CD4-positive, CD25-positive, alpha-beta regulatory T cell (primary cell): ENCODE data around the gene TLL1. TPM values are rescaled to one million over a fixed set of nuclear protein-coding genes. Genes with fewer than 3 reads are reported as not detected.

ENCODE experiments used
- ATAC-seq, 2 donors: fragments of 150-1000 bp; cut with Tn5 transposase; one replicate each; pipeline ENCODE4 v1.10.0; 2021; ENCODE audit warnings: low read depth in 2 of 2, moderate number of reproducible peaks in 2 of 2, moderate library complexity in 1 of 2
- DNase-seq, 3 donors: peaks; one replicate each; pipeline versions ENCODE4 v3.0.0 to v3.0.0-alpha.2; 2012 to 2022; ENCODE audit warnings: mixed read lengths in 1 of 3
- H3K27ac ChIP-seq: one replicate; pipeline ENCODE4 v1.7.0; 2013; ENCODE audit warnings: mild to moderate bottlenecking, low read length; ENCODE audit not compliant: insufficient read depth, poor library complexity, severe bottlenecking
- H3K27me3 ChIP-seq: one replicate; pipeline ENCODE4 v1.7.0; 2013; ENCODE audit warnings: low read length; ENCODE audit not compliant: control insufficient read depth, insufficient read depth
- H3K36me3 ChIP-seq: one replicate; pipeline ENCODE4 v1.7.0; 2013; ENCODE audit warnings: mild to moderate bottlenecking, low read length, moderate library complexity; ENCODE audit not compliant: control insufficient read depth, insufficient read depth
- H3K4me1 ChIP-seq: 2 replicates; pipeline ENCODE4 v1.7.0; 2013; ENCODE audit warnings: mild to moderate bottlenecking, low read length; ENCODE audit not compliant: insufficient read depth, control insufficient read depth, poor library complexity, severe bottlenecking
- H3K4me3 ChIP-seq: one replicate; pipeline ENCODE4 v1.7.0; 2013; ENCODE audit warnings: low read depth, mild to moderate bottlenecking, low read length, moderate library complexity
- H3K9me3 ChIP-seq, 2 experiments: 1 replicate in 1 of 2; 2 replicates in 1 of 2; pipeline ENCODE4 v1.7.0; 2013; ENCODE audit warnings: low read length in 2 of 2, mild to moderate bottlenecking in 1 of 2, moderate library complexity in 1 of 2; ENCODE audit not compliant: control insufficient read depth in 2 of 2
- H3K27ac Mint-ChIP-seq, 3 donors: one replicate each; pipeline ENCODE4 v1.8.0; 2020 to 2022; ENCODE audit warnings: mild to moderate bottlenecking in 3 of 3, mixed read lengths in 3 of 3, moderate library complexity in 2 of 3
- H3K27me3 Mint-ChIP-seq: one replicate; pipeline ENCODE4 v1.8.0; 2022; ENCODE audit warnings: mild to moderate bottlenecking, mixed read lengths
- H3K36me3 Mint-ChIP-seq: one replicate; pipeline ENCODE4 v1.8.0; 2020; ENCODE audit warnings: mixed read lengths
- H3K4me1 Mint-ChIP-seq, 4 donors: one replicate each; pipeline ENCODE4 v1.8.0; 2020 to 2022; ENCODE audit warnings: mixed read lengths in 4 of 4, mild to moderate bottlenecking in 1 of 4
- H3K4me3 Mint-ChIP-seq, 4 donors: one replicate each; pipeline ENCODE4 v1.8.0; 2020 to 2022; ENCODE audit warnings: mild to moderate bottlenecking in 4 of 4, mixed read lengths in 4 of 4, moderate library complexity in 3 of 4
- H3K9me3 Mint-ChIP-seq, 7 donors: one replicate each; pipeline ENCODE4 v1.8.0; 2020 to 2022; ENCODE audit warnings: mixed read lengths in 7 of 7, mild to moderate bottlenecking in 3 of 7, moderate library complexity in 2 of 7
- polyA plus RNA-seq, 4 donors: library from polyadenylated mRNA; unstranded; fragments of 300-500 nt; fragmentation: Illumina TruSeq; gene quantifications; one replicate each; pipeline ENCODE4 v1.2.3, GENCODE V29; 2021
- total RNA-seq: library from RNA; stranded (reverse); gene quantifications from one replicate; pipeline ENCODE4 v1.2.3, GENCODE V29; 2022

Gene TLL1
- total and polyA plus RNA-seq, 5 donors from 2014 or later: not detected

GRCh38 chr4:165927815-165928214 lies 54.8 kb downstream of the TLL1 start:
- no peaks in the 10 kb centered on the region for H3K4me1 ChIP-seq
- Mint-ChIP-seq H3K27ac (no peak overlapping the region), H3K27me3 (peaks cover 5% of the 10 kb centered on the region), H3K36me3 (no peaks in the 10 kb centered on the region), H3K4me1 (no peaks in the 10 kb centered on the region), H3K4me3 (no peak overlapping the region), H3K9me3 (peaks cover 0 to 15% (median 2%) of the 10 kb centered on the region in 7 donors)
- no peak overlapping the region for H3K4me3 ChIP-seq
- H3K27ac ChIP-seq: no peak overlapping the region
- H3K36me3 ChIP-seq: no peaks in the 10 kb centered on the region
- no peaks in the 10 kb centered on the region for H3K27me3 ChIP-seq
- ATAC-seq (no peak), DNase-seq (no peak)
- H3K9me3 ChIP-seq: no peaks in the 10 kb centered on the region

GRCh38 chr4:165928601-165929000 lies 55.6 kb downstream of the TLL1 start:
- H3K36me3 ChIP-seq: no peaks in the 10 kb centered on the region
- Mint-ChIP-seq H3K9me3 (peaks cover 0 to 15% (median 2%) of the 10 kb centered on the region in 7 donors), H3K36me3 (no peaks in the 10 kb centered on the region), H3K4me3 (no peak overlapping the region), H3K27ac (no peak overlapping the region), H3K27me3 (peaks cover 5% of the 10 kb centered on the region), H3K4me1 (no peaks in the 10 kb centered on the region)
- H3K4me1 ChIP-seq: no peaks in the 10 kb centered on the region
- H3K9me3 ChIP-seq: no peaks in the 10 kb centered on the region
- no peak overlapping the region for H3K4me3 ChIP-seq
- no peak overlapping the region for H3K27ac ChIP-seq
- H3K27me3 ChIP-seq: no peaks in the 10 kb centered on the region
- ATAC-seq: no peak
- DNase-seq: no peak

- H3K9me3 ChIP-seq: no peaks in the 10 kb centered on the region
- H3K36me3 Mint-ChIP-seq: no peaks in the 10 kb centered on the region
Observed at GRCh38 chr4:165929662-165930061, 56.6 kb downstream of the TLL1 start.

GRCh38 chr4:165931741-165932140 lies 58.7 kb downstream of the TLL1 start:
- Histone ChIP-seq H3K4me1 (no peaks in the 10 kb centered on the region), H3K36me3 (no peaks in the 10 kb centered on the region), H3K27me3 (no peaks in the 10 kb centered on the region), H3K27ac (no peak overlapping the region), H3K9me3 (no peaks in the 10 kb centered on the region), H3K4me3 (no peak overlapping the region)
- Mint-ChIP-seq H3K27ac (no peak overlapping the region), H3K27me3 (no peaks in the 10 kb centered on the region), H3K36me3 (no peaks in the 10 kb centered on the region), H3K4me1 (no peaks in the 10 kb centered on the region), H3K9me3 (peaks cover 0 to 10% (median 2%) of the 10 kb centered on the region in 7 donors), H3K4me3 (no peak overlapping the region)
- DNase-seq: no peak
- ATAC-seq: no peak

More at GRCh38 chr4:165929662-165930061, 56.6 kb downstream of the TLL1 start:
- no peak overlapping the region for H3K4me3 ChIP-seq
- H3K27ac Mint-ChIP-seq: no peak overlapping the region
- no peak overlapping the region for H3K27ac ChIP-seq
- no peaks in the 10 kb centered on the region for H3K36me3 ChIP-seq
- DNase-seq (no peak), ATAC-seq (no peak)
- no peak overlapping the region for H3K4me3 Mint-ChIP-seq
- no peaks in the 10 kb centered on the region for H3K27me3 ChIP-seq
- peaks cover 0 to 15% (median 2%) of the 10 kb centered on the region in 7 donors for H3K9me3 Mint-ChIP-seq
- no peaks in the 10 kb centered on the region for H3K4me1 Mint-ChIP-seq
- no peaks in the 10 kb centered on the region for H3K4me1 ChIP-seq
- H3K27me3 Mint-ChIP-seq: peaks cover 5% of the 10 kb centered on the region

- H3K27me3 ChIP-seq: no peaks in the 10 kb centered on the region
- Mint-ChIP-seq H3K4me1 (no peaks in the 10 kb centered on the region), H3K36me3 (no peaks in the 10 kb centered on the region), H3K9me3 (peaks cover 0 to 20% (median 6%) of the 10 kb centered on the region in 7 donors), H3K27me3 (no peaks in the 10 kb centered on the region), H3K4me3 (no peak overlapping the region), H3K27ac (no peak overlapping the region)
- DNase-seq (no peak), ATAC-seq (no peak)
- H3K4me3 ChIP-seq: no peak overlapping the region
- H3K4me1 ChIP-seq: no peaks in the 10 kb centered on the region
- peaks cover 0 to 2% of the 10 kb centered on the region in 2 experiments for H3K9me3 ChIP-seq
- H3K27ac ChIP-seq: no peak overlapping the region
- H3K36me3 ChIP-seq: no peaks in the 10 kb centered on the region
Observed at GRCh38 chr4:165944900-165945299, 71.9 kb downstream of the TLL1 start.

- Mint-ChIP-seq H3K9me3 (peaks cover 0 to 19% (median 6%) of the 10 kb centered on the region in 7 donors), H3K27me3 (no peaks in the 10 kb centered on the region), H3K27ac (no peak overlapping the region), H3K4me1 (no peaks in the 10 kb centered on the region), H3K36me3 (no peaks in the 10 kb centered on the region), H3K4me3 (no peak overlapping the region)
- Histone ChIP-seq H3K27me3 (no peaks in the 10 kb centered on the region), H3K36me3 (no peaks in the 10 kb centered on the region), H3K4me3 (no peak overlapping the region), H3K4me1 (no peaks in the 10 kb centered on the region), H3K27ac (no peak overlapping the region), H3K9me3 (peaks cover 0 to 2% of the 10 kb centered on the region in 2 experiments)
- no peak for DNase-seq
- ATAC-seq: no peak
Observed at GRCh38 chr4:165945991-165946390, 73.0 kb downstream of the TLL1 start.

- Histone ChIP-seq H3K27ac (no peak overlapping the region), H3K27me3 (no peaks in the 10 kb centered on the region), H3K4me3 (no peak overlapping the region), H3K9me3 (no peaks in the 10 kb centered on the region), H3K36me3 (no peaks in the 10 kb centered on the region), H3K4me1 (no peaks in the 10 kb centered on the region)
- Mint-ChIP-seq H3K27me3 (peaks cover 4% of the 10 kb centered on the region), H3K36me3 (no peaks in the 10 kb centered on the region), H3K27ac (no peak overlapping the region), H3K9me3 (peaks cover 1 to 21% (median 6%) of the 10 kb centered on the region in 7 donors), H3K4me3 (no peak overlapping the region), H3K4me1 (no peaks in the 10 kb centered on the region)
- ATAC-seq: no peak
- no peak for DNase-seq
Observed at GRCh38 chr4:165947019-165947418, 74.0 kb downstream of the TLL1 start.

GRCh38 chr4:165953181-165953580 lies 80.1 kb downstream of the TLL1 start:
- peaks cover 4% of the 10 kb centered on the region for H3K27me3 Mint-ChIP-seq
- ATAC-seq (no peak), DNase-seq (no peak)
- H3K4me1 Mint-ChIP-seq: no peaks in the 10 kb centered on the region
- Histone ChIP-seq H3K4me1 (no peaks in the 10 kb centered on the region), H3K36me3 (no peaks in the 10 kb centered on the region), H3K27ac (no peak overlapping the region), H3K4me3 (no peak overlapping the region), H3K27me3 (no peaks in the 10 kb centered on the region), H3K9me3 (peaks cover 0 to 3% of the 10 kb centered on the region in 2 experiments)
- no peaks in the 10 kb centered on the region for H3K36me3 Mint-ChIP-seq
- H3K9me3 Mint-ChIP-seq: peaks cover 0 to 40% (median 10%) of the 10 kb centered on the region in 7 donors
- H3K4me3 Mint-ChIP-seq: no peak overlapping the region
- H3K27ac Mint-ChIP-seq: no peak overlapping the region
